ENCODE results near the gene HAUS8.

Gene HAUS8

GRCh38 chr19:17101686-17102628, 26.7 kb upstream of the HAUS8 start:
- no peak for TF ChIP-seq TAF1 (IDR thresholded peaks at IDR 0.05; ENCODE audit: borderline replicate concordance, insufficient read depth, low read length)
- no peak for TF ChIP-seq POLR2AphosphoS5 (IDR thresholded peaks at IDR 0.05; ENCODE audit: low read depth, low read length)
- TF ChIP-seq REST (IDR thresholded peaks at IDR 0.05; ENCODE audit: insufficient read depth in 1 of 2, low read depth in 2 of 2, low read length in 2 of 2), result no peak
- no peak for TF ChIP-seq FOXP2 (optimal IDR thresholded peaks at IDR 0.05; ENCODE audit: borderline replicate concordance, extremely low read depth, extremely low read length, insufficient read depth)
- TF ChIP-seq SIN3A (IDR thresholded peaks at IDR 0.05; ENCODE audit: borderline replicate concordance, insufficient read depth, low read length), result no peak

- TF ChIP-seq TAF1 (IDR thresholded peaks at IDR 0.05; ENCODE audit: borderline replicate concordance, insufficient read depth, low read length), result no peak
- TF ChIP-seq REST (IDR thresholded peaks at IDR 0.05; ENCODE audit: insufficient read depth in 1 of 2, low read depth in 2 of 2, low read length in 2 of 2), result no peak
- TF ChIP-seq FOXP2 (optimal IDR thresholded peaks at IDR 0.05; ENCODE audit: borderline replicate concordance, extremely low read depth, extremely low read length, insufficient read depth), result no peak
- TF ChIP-seq POLR2AphosphoS5 (IDR thresholded peaks at IDR 0.05; ENCODE audit: low read depth, low read length), result no peak
Observed at GRCh38 chr19:17098326-17098725, 23.1 kb upstream of the HAUS8 start.

GRCh38 chr19:17097593-17098126, 22.4 kb upstream of the HAUS8 start:
- no peak for TF ChIP-seq SIN3A (IDR thresholded peaks at IDR 0.05; ENCODE audit: borderline replicate concordance, insufficient read depth, low read length)
- no peak for TF ChIP-seq POLR2AphosphoS5 (IDR thresholded peaks at IDR 0.05; ENCODE audit: low read depth, low read length)
- no peak for TF ChIP-seq FOXP2 (optimal IDR thresholded peaks at IDR 0.05; ENCODE audit: borderline replicate concordance, extremely low read depth, extremely low read length, insufficient read depth)
- no peak for TF ChIP-seq REST (IDR thresholded peaks at IDR 0.05; ENCODE audit: insufficient read depth in 1 of 2, low read depth in 2 of 2, low read length in 2 of 2)
- no peak for TF ChIP-seq TAF1 (IDR thresholded peaks at IDR 0.05; ENCODE audit: borderline replicate concordance, insufficient read depth, low read length)

- TF ChIP-seq SIN3A (IDR thresholded peaks at IDR 0.05; ENCODE audit: borderline replicate concordance, insufficient read depth, low read length) (no peak), REST (IDR thresholded peaks at IDR 0.05; ENCODE audit: insufficient read depth in 1 of 2, low read depth in 2 of 2, low read length in 2 of 2) (no peak), FOXP2 (optimal IDR thresholded peaks at IDR 0.05; ENCODE audit: borderline replicate concordance, extremely low read depth, extremely low read length, insufficient read depth) (no peak), POLR2AphosphoS5 (IDR thresholded peaks at IDR 0.05; ENCODE audit: low read depth, low read length) (no peak)
Observed at GRCh38 chr19:17095141-17095919, 20.1 kb upstream of the HAUS8 start.
